GM18502 (cell line): ENCODE measurements around the gene GALM.
"Not testable (repeated sequence)": the region's sequence is repeated elsewhere in the genome, so short reads cannot be mapped to it uniquely, and the experiment has no call there.

Experiments
- ATAC-seq: cut with Tn5 transposase; IDR thresholded peaks from one replicate; pipeline ENCODE4 v1.9.1; 2021; ENCODE audit warnings: mild to moderate bottlenecking; ENCODE audit not compliant: unreplicated experiment, poor library complexity

Gene GALM

DNA sequence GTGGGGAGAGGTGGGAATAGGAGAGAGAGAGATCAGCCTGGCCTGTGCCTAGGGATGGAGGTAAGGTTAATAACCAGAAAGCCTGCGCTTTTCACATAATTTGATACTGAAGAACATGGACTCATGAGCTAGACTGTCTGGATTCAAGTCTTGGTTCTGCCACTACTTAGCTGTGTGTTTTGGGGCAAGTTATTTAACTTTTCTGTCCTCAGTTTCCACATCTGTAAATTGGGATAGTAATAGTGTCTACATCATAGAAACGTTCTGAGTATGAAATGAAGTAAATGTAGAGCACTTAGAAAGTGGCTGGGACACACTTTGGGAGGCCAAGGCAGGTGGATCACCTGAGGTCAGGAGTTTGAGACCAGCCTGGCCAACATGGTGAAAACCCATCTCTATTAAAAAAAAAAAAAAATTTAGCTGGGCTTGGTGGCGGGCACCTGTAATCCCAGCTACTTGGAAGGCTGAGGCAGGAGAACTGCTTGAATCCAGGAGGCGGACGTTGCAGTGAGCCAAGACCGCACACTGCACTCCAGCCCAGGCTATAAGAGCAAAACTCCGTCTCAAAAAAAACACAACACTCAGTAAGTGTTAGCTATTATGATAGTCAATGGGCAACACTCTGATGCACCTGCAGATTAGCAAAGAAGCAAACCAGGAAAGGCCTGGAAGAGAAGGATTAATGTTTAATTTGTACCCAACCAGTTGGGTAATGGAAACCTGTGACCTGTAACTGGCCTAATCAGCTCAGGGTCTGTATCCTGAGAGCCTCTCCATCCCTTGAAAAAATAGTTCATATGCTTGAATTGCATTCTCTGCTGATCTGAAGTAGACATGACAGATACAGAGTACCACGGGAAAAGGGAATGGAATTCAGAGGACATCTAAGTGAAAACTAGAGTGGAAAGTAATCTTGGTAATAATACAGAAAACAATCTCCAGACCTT lies 6.8 kb downstream of the GALM start:
- no peak for ATAC-seq

DNA sequence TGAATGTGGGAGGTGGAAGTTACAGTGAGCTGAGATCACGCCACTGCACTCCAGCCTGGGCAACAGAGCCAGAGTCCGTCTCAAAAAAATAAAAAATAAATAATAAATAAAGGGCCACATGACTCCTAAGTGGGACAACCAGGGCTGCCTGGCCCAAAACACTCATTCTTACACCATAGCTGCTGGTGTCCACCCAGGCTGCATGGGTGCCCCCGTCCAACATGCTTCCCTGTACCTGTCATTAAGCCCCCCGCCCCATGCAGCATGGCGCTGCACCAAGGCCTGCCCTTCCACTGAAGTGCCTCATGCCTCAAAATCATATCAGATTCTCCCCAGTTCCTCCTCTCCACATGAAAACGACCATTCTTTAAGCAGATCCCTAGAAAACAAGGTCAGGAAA lies 10.8 kb downstream of the GALM start:
- ATAC-seq: no peak

DNA sequence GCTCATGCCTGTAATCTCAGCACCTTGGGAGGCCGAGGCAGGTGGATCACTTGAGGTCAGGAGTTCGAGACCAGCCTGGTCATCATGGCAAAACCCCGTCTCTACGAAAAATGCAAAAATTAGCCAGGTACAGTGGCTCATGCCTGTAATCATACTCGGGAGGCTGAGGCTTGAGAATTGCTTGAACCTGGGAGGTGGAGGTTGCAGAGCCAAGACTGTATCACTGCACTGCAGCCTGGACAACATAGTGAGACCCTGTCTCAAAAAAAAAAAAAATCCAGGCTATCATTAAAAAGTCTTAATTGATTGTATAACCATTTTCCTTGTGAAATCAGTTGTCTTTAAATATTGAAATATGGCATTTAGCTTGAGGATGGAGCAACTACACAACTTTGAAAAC lies 15.0 kb downstream of the GALM start:
- ATAC-seq: not testable (repeated sequence)

DNA sequence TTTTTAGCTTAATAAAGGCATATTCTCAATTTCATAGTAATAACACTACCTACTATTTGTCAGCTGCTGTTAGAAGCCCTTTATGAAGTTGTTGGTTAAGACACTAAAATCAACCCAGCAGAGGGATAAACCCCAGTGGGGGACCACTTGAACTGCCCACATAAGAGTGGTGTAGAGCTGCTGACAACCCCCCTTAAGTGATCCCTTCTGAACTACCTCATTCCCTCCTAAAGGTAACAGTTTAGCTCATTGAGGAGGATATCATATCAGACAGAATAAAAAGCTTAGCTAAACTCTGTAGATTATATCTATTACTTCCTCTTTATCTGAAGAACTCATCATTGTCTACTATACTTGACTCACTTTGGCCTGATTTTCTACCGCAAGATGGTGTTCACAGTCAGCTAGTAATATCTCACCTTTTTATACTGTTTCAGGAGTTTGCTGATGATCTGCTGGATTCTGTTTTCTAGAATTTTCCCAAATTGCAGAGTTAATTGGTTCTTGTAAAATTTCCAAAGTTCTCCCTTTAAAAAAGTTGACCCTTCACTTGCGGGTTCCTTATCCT lies 16.2 kb downstream of the GALM start:
- ATAC-seq: no peak

DNA sequence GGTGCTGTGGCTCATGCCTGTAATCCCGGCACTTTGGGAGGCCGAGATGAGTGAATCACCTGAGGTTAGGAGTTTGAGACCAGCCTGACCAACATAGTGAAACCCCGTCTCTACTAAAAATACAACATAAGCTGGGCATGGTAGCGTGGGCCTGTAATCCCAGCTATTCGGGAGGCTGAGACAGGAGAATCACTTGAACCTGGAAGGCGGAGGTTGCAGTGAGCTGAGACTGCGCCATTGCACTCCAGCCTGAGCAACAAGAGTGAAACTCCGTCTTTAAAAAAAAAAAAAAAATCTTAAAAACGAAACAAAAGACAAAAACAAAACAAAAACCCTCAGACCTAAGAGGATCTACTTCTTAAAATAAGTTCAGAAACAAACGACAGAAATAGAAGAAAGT lies 16.7 kb downstream of the GALM start:
- ATAC-seq: not testable (repeated sequence)

DNA sequence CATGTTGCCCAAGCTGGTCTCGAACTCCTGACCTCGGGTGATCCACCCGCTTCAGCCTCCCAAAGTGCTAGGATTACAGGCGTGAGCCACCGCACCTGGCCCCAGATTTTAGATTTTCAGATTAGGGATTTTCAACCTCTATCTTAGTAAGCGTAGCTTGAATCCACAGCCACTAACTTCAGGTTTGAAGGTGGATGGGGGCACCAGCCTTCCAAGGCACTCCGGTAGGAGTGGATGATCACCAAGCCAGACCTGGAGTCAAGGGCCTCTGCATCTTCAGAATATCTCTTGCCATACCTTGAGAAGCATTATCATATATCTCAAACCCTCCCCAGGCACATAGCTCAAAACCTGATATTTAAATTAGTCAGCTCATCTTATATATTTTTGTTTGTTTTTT lies 17.9 kb downstream of the GALM start:
- no peak for ATAC-seq

DNA sequence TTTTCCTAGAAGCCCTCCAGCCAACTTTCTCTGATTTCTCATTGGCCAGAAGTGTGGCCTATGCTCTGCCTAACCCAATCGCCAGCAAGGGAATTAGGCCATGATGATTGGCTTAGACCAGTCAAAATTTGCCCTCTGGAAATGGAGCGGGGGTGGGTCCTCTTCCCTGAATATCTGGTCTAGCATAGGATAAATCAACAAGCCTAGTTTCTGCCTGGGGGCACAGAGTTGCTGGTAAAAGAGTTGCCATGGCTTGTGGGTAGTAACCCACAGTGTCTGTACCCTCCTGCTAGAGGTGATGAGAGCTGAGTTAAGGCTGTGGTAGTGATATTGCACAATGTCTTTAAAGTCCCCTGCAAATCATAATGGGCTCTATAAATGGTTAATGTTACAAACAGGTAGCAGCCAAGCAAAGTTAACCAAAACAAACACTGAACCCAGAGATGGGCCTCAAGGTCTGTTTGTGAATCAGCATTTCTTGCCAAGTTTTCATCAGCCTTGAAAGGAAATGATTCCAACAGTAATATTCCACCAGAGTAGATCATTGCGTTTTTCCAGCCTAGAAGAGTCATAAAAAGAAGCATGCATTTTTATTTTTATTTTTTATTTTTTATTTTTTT lies 19.3 kb downstream of the GALM start:
- no peak for ATAC-seq

DNA sequence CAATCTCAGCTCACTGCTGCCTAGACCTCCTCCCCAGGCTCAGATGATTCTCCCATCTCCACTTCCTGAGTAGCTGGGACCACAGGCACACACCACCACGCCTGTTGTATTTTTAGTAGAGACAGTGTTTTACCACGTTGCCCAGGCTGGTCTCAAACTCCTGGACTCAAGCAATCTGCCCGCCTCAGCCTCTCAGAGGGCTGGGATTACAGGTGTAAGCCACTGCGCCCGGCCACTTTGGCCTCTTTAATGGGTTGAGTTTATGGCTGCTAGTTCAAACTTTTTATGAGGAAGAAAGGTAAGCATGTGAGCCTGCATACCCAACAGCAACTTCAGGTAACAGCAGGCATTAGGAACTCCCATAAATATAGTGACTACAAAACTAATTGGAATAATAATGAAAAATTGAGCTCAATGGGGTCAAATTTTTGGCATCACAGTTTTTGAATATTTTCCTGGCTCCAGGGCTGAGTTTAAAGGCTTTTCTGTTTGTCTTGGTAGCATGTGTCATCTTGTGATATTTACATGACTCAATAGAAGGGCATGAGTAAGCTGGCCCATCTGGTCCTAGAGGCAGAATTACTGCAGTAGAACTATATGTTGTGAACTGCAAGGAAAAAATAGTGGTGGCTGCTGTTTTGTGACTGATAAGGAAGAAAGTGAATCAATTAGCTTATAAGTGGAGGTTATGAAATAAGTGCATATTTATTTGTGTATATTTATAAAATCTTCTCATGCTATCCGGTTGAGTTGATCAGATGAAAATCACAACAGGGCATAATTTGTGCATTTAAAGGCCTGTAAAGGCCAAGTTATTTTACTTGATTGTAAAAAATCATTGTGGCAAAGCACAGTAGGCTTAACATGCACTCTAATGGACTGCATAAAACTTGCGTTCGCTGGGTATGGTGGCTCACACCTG lies 24.8 kb downstream of the GALM start:
- no peak for ATAC-seq

DNA sequence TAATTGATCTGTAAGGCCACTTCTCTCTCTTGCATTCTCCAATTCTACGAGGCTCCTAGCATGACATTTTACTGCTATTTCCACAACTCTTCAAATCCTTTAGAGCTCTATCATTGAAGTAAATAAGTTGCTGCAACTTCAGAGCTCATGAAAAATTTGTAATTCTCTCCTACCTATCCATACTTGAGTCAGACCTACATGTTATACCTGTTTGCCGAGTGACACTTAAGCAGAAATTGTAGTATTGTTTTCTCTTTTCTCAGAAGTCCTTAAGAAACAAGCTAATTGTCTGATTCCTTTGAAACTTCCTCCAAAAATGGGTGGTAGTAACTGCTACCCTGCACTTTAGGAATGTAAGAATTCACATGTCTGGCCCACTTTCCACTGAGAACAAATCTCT lies 26.1 kb downstream of the GALM start:
- ATAC-seq: no peak

DNA sequence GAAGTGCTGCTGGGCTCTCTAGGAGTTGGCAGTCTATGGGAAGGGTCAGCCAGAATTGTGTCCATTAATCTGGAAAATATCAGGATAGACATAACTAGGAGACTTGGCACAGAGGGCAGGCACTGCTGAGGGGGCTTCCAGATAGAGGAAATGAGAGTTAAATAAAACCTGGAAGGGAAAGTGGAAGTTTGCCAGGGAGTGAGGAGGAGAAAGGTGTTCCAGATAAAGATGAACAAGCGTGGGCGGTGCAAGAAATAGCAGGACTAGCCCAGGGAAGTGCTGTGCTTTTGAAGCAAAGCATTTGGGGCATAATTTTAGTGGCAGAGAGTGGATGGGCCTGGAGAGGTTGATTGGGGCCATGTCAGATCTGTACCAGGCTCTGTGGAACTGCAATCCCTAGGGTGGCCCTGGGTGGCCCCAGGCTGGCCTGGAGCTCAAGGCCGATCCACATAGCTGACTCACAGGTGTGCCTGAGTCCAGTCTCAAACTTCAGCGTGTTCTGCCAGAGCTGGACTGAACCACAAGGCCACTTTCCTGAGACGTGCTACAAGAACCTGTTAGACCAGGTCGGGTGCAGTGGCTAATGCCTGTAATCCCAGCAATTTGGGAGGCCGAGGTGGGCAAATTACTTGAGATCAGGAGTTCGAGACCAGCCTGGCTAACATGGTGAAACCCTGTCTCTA lies 26.9 kb downstream of the GALM start:
- ATAC-seq: no peak

DNA sequence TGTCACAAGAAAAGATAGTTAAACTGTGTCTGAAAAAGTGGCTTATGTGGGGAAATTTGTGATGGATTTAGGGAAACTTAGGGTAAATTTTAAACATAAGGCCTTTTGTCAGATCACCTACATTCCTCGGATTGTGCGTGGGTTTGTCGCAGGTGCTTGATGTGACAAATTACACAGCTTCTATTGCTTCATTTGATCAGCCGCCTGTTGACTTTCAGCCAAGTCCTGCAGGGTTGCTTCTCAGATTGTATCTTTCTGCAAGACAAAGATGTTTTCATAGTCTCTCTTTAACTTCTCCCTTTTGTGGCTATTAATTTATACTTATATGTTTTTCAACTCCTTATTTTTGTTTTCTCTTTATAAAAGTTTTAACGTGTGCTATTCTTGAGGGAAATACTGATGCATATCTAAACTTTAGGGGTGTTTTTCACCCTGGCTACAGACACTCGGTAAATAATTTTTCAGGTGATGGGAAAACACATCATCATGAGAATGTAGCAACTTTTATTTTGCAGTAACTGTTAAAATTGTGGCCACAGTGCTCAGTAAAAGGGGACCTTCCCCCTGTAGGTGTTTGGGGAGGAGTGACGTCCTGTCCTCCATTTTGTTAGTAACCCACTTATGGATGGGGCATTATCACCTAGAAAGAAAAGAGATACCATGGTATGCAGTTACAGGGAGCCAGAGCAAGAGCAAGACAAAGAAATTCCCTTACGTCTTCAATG lies 31.4 kb downstream of the GALM start:
- no peak for ATAC-seq

DNA sequence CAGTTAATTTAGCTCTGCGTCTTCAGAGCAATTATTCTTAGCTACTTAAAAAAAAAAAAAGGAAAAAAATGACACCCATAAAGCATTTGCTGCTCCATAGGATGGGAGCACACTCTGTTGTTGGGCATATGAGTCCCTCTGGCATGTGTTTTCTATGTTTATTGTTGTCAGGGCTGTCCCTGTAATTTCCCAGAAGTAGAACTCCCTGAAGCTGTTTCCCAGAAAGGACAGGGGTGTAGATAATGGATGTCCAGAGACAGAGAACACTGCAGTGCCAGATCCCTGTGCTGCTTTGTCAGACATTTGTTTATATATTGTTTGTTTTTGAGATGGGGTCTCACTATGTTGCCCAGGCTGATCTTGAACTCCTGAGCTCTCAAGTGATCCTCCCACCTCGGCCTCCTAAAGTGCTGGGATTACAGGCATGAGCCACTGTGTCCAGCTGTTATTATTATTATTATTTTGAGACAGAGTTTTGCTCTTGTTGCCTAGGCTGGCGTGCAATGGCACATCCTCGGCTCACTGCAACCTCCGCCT lies 32.6 kb downstream of the GALM start:
- no peak for ATAC-seq

DNA sequence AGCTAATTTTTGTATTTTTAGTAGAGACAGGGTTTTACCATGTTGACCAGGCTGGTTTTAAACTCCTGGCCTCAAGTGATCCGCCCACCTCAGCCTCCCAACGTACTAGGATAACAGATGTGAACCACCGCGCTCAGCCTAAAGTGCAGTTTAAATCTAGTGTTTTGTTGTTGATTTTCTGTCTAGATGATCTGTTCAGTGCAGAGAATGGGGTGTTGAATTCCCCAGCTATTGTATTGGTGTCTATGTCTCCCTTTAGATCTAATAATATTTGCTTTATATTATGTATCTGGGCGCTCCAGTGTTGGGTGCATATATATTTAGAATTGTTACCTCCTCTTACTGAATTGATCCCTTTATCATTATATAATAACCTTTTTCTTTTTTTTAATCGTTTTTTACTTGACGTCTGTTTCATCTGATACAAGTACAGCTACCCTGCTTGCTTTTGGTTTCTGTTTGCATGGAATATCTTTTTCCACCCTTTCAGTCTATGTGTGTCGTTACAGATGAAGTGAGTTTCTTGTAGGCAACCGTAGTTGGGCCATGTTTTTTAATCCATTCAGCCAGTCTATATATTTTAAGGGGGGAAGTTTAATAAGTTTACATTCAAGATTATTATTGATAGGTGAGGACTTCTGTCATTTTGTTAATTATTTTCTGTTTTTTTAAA lies 34.3 kb downstream of the GALM start:
- ATAC-seq: no peak

DNA sequence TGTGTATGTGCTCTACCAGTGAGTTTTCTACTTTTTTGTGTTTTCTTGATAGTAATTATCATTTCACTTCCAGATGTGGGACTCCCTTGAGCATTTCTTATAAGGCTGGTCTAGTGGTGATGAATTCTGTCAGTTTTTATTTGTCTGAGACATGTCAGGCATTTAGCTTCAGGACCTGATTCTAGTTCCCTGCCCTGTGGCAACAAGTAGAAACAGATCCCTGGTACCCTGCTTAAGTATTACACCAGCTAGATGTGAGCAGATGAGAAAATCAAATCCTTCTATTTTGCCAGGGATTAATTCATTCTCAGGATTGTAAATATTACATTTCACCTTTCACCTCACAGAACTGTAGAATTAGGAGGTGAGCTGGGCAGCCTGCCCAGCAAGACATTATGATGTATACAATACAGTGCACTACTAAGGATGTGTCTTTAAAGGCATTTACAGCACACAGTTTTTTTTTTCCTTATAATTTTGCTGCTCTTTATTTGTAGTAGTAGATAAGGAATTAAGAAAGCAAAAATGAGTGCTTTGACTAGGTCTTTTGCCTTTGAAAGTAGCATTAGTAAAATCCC lies 35.1 kb downstream of the GALM start:
- no peak for ATAC-seq

DNA sequence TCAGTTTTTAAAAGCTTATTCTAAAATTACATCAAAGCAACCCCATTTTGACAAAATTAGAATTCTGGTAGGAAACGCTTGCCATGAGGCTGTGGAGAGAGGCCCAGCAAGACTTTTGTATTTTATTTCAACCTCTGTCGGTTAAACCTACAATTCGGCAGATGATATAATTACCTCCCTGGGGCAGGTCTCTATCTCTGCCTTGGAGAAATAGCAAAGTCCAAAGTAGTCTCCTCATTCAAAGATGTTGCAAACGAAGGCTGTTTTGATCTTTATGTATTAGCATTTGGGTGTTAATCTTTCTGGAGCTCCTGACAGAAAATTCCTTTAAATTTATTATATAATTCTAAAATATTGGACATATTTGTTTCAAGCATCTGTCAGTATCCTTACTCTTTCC lies 35.6 kb downstream of the GALM start:
- no peak for ATAC-seq

DNA sequence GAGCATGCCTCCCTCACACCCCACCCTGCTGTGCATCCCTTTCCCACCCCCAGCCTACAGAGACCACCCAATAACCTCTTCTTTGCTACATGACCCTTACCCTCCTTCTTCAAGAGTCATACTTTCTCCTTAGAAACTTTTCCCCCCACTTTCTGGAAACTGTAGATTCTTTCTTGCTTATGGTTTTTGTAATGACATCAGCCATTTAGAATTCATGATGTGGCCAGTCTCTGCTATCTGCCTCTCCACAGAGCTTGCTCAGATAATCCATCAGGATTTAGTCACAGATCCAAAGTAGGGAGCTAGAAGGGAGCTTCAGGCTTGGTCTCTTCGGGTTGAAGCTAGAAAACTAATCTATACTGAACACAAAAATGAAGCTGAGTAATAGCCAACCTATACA lies 36.5 kb downstream of the GALM start:
- ATAC-seq: no peak

DNA sequence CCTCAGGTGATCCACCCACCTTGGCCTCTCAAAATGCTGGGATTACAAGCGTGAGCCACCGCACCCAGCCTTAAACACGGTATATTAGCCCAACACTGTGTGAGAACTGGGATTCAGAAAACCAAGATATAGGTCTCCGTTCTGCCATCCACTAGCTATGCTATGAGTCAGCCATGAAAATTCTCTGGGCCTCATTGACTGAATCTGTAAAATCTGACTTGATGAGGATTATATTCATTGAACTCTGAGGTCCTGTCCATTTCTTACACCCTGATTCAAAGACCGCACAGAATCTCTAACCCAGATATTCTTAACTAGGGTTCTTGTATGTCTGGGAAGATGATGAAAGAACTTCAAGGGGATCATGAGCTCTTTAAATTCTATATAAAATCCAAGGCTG lies 37.4 kb downstream of the GALM start:
- not testable (repeated sequence) for ATAC-seq

DNA sequence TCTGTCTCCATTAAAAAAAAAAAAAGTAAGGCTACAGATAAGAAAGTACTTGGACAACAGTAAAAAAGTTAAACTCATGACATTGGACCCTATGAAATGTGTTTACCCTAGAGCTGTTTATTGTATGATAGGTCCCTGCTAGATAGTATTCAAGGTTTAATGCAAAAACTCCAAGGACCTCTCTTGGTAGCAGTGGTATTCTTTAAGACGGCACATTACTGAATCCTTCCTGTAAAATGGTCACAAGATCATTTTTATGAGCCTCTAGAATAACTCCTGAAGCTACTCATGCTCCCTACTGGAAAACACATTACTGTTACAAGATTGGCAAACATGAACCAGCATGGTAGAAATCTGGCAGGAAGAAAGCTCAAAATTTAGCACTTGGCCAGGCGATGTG lies 38.8 kb downstream of the GALM start:
- no peak for ATAC-seq
